ENCODE data around the gene VEZF1. TPM values are rescaled to one million over a fixed set of nuclear protein-coding genes. Genes with fewer than 3 reads are reported as not detected.

The VEZF1 gene
- total RNA-seq, 4 donors from 2014 or later: 45.3 to 76.0 (median 63.7) TPM

DNA sequence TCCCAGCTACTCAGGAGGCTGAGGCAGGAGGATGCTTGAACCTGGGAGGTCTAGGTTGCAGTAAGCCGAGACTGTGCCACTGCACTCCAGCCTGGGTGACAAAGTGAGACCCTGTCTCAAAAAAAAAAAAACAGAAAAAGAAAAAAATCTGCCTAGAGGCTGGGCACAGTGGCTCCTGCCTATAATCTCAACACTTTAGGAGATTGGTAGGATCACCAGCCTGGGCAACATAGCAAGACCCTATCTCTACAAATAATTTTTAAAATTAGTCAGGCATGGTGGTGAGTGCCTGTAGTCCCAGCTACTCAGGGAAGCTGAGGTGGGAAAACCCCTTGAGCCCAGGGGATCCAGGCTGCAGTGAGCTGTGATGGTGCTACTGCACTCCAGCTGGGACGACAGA, 50.6 kb downstream of the VEZF1 start:
- 93% methylated on average over 2 of the region's 2 CpGs for WGBS
- H3K4me3 ChIP-seq: no peak overlapping the region
- H3K27me3 ChIP-seq: no peaks in the 10 kb centered on the region
- DNase-seq (ENCODE audit: low spot score in 2 of 2): no peak
- H3K27ac ChIP-seq: peak overlapping the region; percentile 88
- no peak for TF ChIP-seq POLR2A (IDR thresholded peaks at IDR 0.05)
- no peak for TF ChIP-seq CTCF (IDR thresholded peaks at IDR 0.05)
- TF ChIP-seq POLR2AphosphoS5 (IDR thresholded peaks at IDR 0.05): no peak
- no peak for TF ChIP-seq EP300 (IDR thresholded peaks at IDR 0.05)
- H3K36me3 ChIP-seq: no peaks in the 10 kb centered on the region
- peaks cover 69% of the 10 kb centered on the region for H3K4me1 ChIP-seq
- H3K9me3 ChIP-seq: no peaks in the 10 kb centered on the region

DNA sequence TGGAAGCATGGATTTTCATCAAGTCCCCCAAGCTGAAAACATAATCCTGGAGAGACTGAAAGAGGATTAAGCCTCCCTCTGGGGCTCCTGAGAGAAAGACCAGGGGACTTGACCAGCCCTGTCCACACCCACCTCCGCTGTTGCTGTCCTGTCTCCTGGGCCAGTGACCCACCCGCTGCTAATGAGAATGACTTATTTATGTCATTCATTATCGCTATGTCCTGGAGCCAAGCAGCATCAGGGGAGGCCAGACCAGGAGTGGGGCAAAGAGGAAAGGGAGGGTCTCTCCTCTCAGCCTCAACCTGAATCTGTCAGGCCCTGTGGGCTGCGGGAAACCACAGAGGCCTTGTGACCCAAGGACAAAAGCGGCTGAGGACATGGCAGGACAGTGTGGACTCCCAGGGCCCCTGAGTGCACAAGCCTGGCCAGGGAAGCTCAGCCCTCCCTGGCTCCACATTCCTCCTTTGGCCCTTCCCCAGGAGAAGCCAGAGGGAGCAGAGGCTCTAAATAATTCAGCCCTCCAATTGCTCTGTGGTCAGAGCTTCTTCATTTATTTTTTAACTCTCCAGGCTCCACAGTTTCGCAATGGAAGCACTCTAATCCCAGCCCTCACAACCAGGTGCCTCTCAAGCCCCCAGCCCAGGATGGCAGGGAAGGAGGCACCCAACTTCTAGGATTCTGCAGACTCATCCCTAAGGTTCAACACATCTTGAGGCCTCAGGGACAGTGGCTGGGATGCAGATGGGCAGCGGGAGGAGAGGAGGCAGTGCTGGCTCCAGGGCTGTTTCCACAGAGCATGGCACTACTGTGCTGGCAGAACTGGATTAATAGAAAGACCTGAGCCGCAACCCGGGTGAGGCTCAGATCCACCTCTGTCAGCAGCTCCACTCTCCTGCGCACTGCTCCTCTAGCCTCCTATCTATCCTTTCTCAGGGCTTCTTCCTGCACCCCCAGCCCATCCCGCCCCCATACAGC, 51.9 kb downstream of the VEZF1 start:
- no peaks in the 10 kb centered on the region for H3K36me3 ChIP-seq
- H3K9me3 ChIP-seq: no peaks in the 10 kb centered on the region
- TF ChIP-seq POLR2A (IDR thresholded peaks at IDR 0.05) (no peak), POLR2AphosphoS5 (IDR thresholded peaks at IDR 0.05) (peak in 1 of 3 donors; percentile 10), CTCF (IDR thresholded peaks at IDR 0.05) (no peak)
- peak in 1 of 2 donors; percentile 71 for DNase-seq (ENCODE audit: low spot score in 2 of 2)
- no peak overlapping the region for H3K4me3 ChIP-seq
- H3K27ac ChIP-seq: peak overlapping the region; percentile 88
- 47% methylated on average over 11 of the region's 11 CpGs for WGBS
- H3K4me1 ChIP-seq: peaks cover 69% of the 10 kb centered on the region
- no peaks in the 10 kb centered on the region for H3K27me3 ChIP-seq

- H3K4me3 ChIP-seq: no peak overlapping the region
- no peak for TF ChIP-seq EP300 (IDR thresholded peaks at IDR 0.05)
- no peak for TF ChIP-seq POLR2A (IDR thresholded peaks at IDR 0.05)
- TF ChIP-seq CTCF (IDR thresholded peaks at IDR 0.05): no peak
- TF ChIP-seq POLR2AphosphoS5 (IDR thresholded peaks at IDR 0.05): no peak
- WGBS: 69% methylated on average over 12 of the region's 12 CpGs
These were observed 56.4 kb downstream of the VEZF1 start for GRCh38 chr17:57931488-57932137.

GRCh38 chr17:57930239-57930638, 57.8 kb downstream of the VEZF1 start:
- no peak for TF ChIP-seq EP300 (IDR thresholded peaks at IDR 0.05)
- no peak for TF ChIP-seq POLR2AphosphoS5 (IDR thresholded peaks at IDR 0.05)
- no peak for TF ChIP-seq CTCF (IDR thresholded peaks at IDR 0.05)
- no peak for TF ChIP-seq POLR2A (IDR thresholded peaks at IDR 0.05)
- no peak for DNase-seq (ENCODE audit: low spot score in 2 of 2)

More at GRCh38 chr17:57931488-57932137, 56.4 kb downstream of the VEZF1 start:
- Histone ChIP-seq H3K4me1 (peaks cover 73% of the 10 kb centered on the region), H3K27me3 (no peaks in the 10 kb centered on the region), H3K9me3 (no peaks in the 10 kb centered on the region), H3K36me3 (no peaks in the 10 kb centered on the region), H3K27ac (peak overlapping the region; percentile 40)
- DNase-seq (ENCODE audit: low spot score in 2 of 2): no peak

DNA sequence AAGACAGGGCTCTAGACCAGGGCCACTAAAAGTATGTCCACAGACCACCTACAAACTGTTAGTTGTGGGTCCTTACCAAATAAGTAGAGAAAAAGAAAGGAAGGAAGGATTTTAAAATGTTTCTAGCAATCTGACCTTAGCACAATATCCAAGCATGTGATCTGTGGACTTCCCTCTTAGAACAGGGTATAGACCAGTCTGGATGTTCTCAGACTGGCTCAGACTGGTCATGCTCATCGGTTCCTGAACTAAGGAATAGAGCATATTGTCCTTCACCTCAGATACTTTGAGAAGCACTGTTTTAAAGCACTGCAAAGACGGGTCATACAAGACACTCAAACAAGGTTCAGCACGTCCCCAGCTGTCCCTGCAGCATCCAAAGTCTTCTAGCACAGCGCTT, 58.7 kb downstream of the VEZF1 start:
- TF ChIP-seq CTCF (IDR thresholded peaks at IDR 0.05) (no peak), POLR2A (IDR thresholded peaks at IDR 0.05) (no peak), POLR2AphosphoS5 (IDR thresholded peaks at IDR 0.05) (no peak), EP300 (IDR thresholded peaks at IDR 0.05) (no peak)
- no peak for DNase-seq (ENCODE audit: low spot score in 2 of 2)
- no peaks in the 10 kb centered on the region for H3K9me3 ChIP-seq
- peaks cover 58% of the 10 kb centered on the region for H3K4me1 ChIP-seq
- peak overlapping the region; percentile 2 for H3K27ac ChIP-seq
- H3K4me3 ChIP-seq: no peak overlapping the region
- H3K27me3 ChIP-seq: no peaks in the 10 kb centered on the region
- WGBS: 79% methylated on average over 4 of the region's 4 CpGs
- H3K36me3 ChIP-seq: no peaks in the 10 kb centered on the region

More at GRCh38 chr17:57930239-57930638, 57.8 kb downstream of the VEZF1 start:
- Histone ChIP-seq H3K4me1 (peaks cover 63% of the 10 kb centered on the region), H3K36me3 (no peaks in the 10 kb centered on the region), H3K9me3 (no peaks in the 10 kb centered on the region), H3K4me3 (no peak overlapping the region), H3K27me3 (no peaks in the 10 kb centered on the region), H3K27ac (peak overlapping the region; percentile 7)
- 92% methylated on average over 3 of the region's 5 CpGs for WGBS
